A549 (cell line): ENCODE data around the gene SRM.

Source experiments
- CHD2 ChIP-seq: fragments of 150-350 bp; IDR thresholded peaks from 2 replicates; pipeline ENCODE4 v1.6.1; 2014; ENCODE audit warnings: low read length; ENCODE audit not compliant: partially characterized antibody
- CTCF ChIP-seq: fragments of >200 bp; sonication (Bioruptor Twin); formaldehyde crosslinking; IDR thresholded peaks from 3 replicates; pipeline ENCODE4 v1.5.1; 2016
- ELK1 ChIP-seq: fragments of 150-350 bp; IDR thresholded peaks from 2 replicates; pipeline ENCODE4 v1.6.1; 2014; ENCODE audit warnings: low read depth, mild to moderate bottlenecking, low read length
- ESRRA ChIP-seq: fragments of 150-350 bp; IDR thresholded peaks from 2 replicates; pipeline ENCODE4 v1.6.1; 2014; ENCODE audit warnings: mild to moderate bottlenecking, low read length, borderline replicate concordance
- HEYL ChIP-seq: fragments of 250-450 bp; sonication (Bioruptor Pico); IDR thresholded peaks from 2 replicates; pipeline ENCODE4 v1.8.0; 2021; ENCODE audit warnings: mild to moderate bottlenecking, moderate library complexity
- JUN ChIP-seq, 2 experiments: fragments of >200 bp; sonication (Bioruptor Twin); formaldehyde crosslinking; IDR thresholded peaks; 2 replicates in 1 of 2; 3 replicates in 1 of 2; pipeline ENCODE4 v1.6.1; 2016 to 2017
- NFE2L2 ChIP-seq: fragments of 150-350 bp; conservative IDR thresholded peaks from 2 replicates; pipeline ENCODE4 v1.6.1; 2014; ENCODE audit warnings: low read length
- POLR2A ChIP-seq: IDR thresholded peaks from 2 replicates; pipeline ENCODE4 v1.6.1; 2012; ENCODE audit warnings: mild to moderate bottlenecking, low read length
- POLR2AphosphoS2 ChIP-seq: conservative IDR thresholded peaks from 2 replicates; pipeline ENCODE4 v1.6.1; 2012; ENCODE audit warnings: low read length, improper control_type of control experiment, inconsistent platforms
- RFX5 ChIP-seq: fragments of 450-650 bp; IDR thresholded peaks from 2 replicates; pipeline ENCODE4 v1.7.1; 2014; ENCODE audit warnings: antibody characterized with exemption, mild to moderate bottlenecking, moderate library complexity
- SREBF2 ChIP-seq: fragments of 450-650 bp; IDR thresholded peaks from 2 replicates; pipeline ENCODE4 v1.6.1; 2014; ENCODE audit warnings: mild to moderate bottlenecking, moderate library complexity
- TP53 ChIP-seq: fragments of 250-450 bp; sonication (Bioruptor Pico); IDR thresholded peaks from 2 replicates; pipeline ENCODE4 v1.5.0; 2021; ENCODE audit warnings: mild to moderate bottlenecking, moderate library complexity
- ZFP36 ChIP-seq: fragments of 450-650 bp; IDR thresholded peaks from 2 replicates; pipeline ENCODE4 v1.6.1; 2014; ENCODE audit warnings: borderline replicate concordance; ENCODE audit not compliant: partially characterized antibody
- TF ChIP-seq, protein P1 (sequence below): fragments of 450-650 bp; IDR thresholded peaks from 2 replicates; pipeline ENCODE4 v1.6.1; 2014; ENCODE audit warnings: antibody characterized with exemption

DNA sequence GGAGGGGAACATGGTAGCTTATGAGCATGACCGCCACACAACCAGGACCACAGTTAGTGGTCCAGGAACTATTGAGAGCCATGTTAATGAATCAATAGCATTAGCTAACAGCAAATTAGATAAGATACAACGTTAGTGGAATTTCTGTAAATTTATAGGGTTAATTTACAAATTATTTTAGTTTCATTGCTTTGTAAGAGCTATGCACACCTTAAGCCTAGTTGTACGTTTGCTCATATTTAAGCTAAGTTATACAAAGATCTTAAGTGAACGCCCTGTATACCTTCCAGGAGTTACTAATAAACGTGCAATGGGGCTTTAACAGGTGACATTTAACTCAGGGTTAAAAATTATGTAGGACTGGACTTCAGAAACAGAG lies 39.1 kb upstream of the SRM start:
- TF ChIP-seq HEYL (CRISPR knock-in tag): no peak
- no peak for TF ChIP-seq POLR2AphosphoS2
- no peak for TF ChIP-seq CTCF
- no peak for TF ChIP-seq RFX5
- TF ChIP-seq JUN (IDR thresholded peaks at IDR 0.05): no peak
- TF ChIP-seq ELK1: no peak
- TF ChIP-seq ZFP36: no peak
- TF ChIP-seq, protein P1, sequence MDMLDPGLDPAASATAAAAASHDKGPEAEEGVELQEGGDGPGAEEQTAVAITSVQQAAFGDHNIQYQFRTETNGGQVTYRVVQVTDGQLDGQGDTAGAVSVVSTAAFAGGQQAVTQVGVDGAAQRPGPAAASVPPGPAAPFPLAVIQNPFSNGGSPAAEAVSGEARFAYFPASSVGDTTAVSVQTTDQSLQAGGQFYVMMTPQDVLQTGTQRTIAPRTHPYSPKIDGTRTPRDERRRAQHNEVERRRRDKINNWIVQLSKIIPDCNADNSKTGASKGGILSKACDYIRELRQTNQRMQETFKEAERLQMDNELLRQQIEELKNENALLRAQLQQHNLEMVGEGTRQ: no peak
- no peak for TF ChIP-seq TP53 (CRISPR knock-in tag)
- TF ChIP-seq CHD2: no peak
- TF ChIP-seq POLR2A: no peak
- no peak for TF ChIP-seq NFE2L2
- TF ChIP-seq SREBF2: no peak
- no peak for TF ChIP-seq ESRRA
